Thyroid gland (tissue), 4 donors: ENCODE measurements around the gene HSD17B11.

ENCODE experiments used
- CTCF ChIP-seq, 6 experiments: fragments of 200-600 bp in 3 of 6; fragments of 450-650 bp in 3 of 6; sonication (generic) in 3 of 6; IDR thresholded peaks; one replicate each; pipeline ENCODE4 v1.5.1; 2016 to 2019; ENCODE audit warnings: antibody characterized with exemption in 6 of 6, mild to moderate bottlenecking in 2 of 6, inconsistent platforms in 1 of 6, moderate library complexity in 1 of 6
- POLR2A ChIP-seq, 2 donors: fragments of 450-650 bp; IDR thresholded peaks; one replicate each; pipeline ENCODE4 v1.6.1; 2017; ENCODE audit warnings: antibody characterized with exemption in 2 of 2, mild to moderate bottlenecking in 2 of 2, moderate library complexity in 1 of 2

GRCh38 chr4:87354168-87355102 is 36.6 kb downstream of the HSD17B11 start:
- TF ChIP-seq CTCF (IDR thresholded peaks at IDR 0.05) (no peak), POLR2A (IDR thresholded peaks at IDR 0.05) (no peak)
